HepG2 (cell line): Measurements from ENCODE around the gene TMEM273. TPM values are rescaled to one million over a fixed set of nuclear protein-coding genes. Genes with fewer than 3 reads are reported as not detected.
"Not testable (repeated sequence)": the region's sequence is repeated elsewhere in the genome, so short reads cannot be mapped to it uniquely, and the experiment has no call there.

Experiments
- ATAC-seq: fragments of 200-7000 bp; cut with Tn5 transposase; 3 replicates; pipeline ENCODE4 v1.9.1; 2020; ENCODE audit warnings: mild to moderate bottlenecking, moderate library complexity
- BruUV-seq: library from RNA; stranded (reverse); fragments of 400-500 nt; replicated peaks from 2 replicates; lab custom pipeline; 2021; lab: Mats Ljungman, UMichigan
- CTCF ChIA-PET: fragments of 300-600 bp; formaldehyde crosslinking; extraction: SDS; loops from one replicate; lab custom pipeline; 2021; ENCODE audit warnings: low total read pairs, inconsistent platforms, low intra/inter-chr PET ratio; lab: Yijun Ruan, JAX
- POLR2A ChIA-PET: fragments of 350-600 bp; sonication (Branson Sonifier 250); formaldehyde crosslinking; loops from one replicate; lab custom pipeline; 2020; ENCODE audit warnings: antibody characterized with exemption, inconsistent platforms; lab: Yijun Ruan, JAX
- DNase-seq: peaks from one replicate; pipeline ENCODE4 v3.0.0-alpha.2; 2015; ENCODE audit warnings: low spot score
- FAIRE-seq: peaks from 3 replicates; lab custom pipeline; 2011; peaks lifted over from hg19 to GRCh38; lab: Jason Lieb, UNC
- H2AFZ ChIP-seq: one replicate; pipeline ENCODE4 v1.6.1; 2011; ENCODE audit warnings: low read length, inconsistent platforms
- H3K27ac ChIP-seq: fragments of 300-600 bp; 3 replicates; pipeline ENCODE4 v1.8.0; 2011; ENCODE audit warnings: mixed run types, mild to moderate bottlenecking, mixed read lengths, low read length, inconsistent platforms; ENCODE audit not compliant: insufficient read depth; ENCODE audit errors: extremely low read length
- H3K27me3 ChIP-seq, 2 experiments: fragments of 200-600 bp in 1 of 2; 2 replicates in 1 of 2; 3 replicates in 1 of 2; pipeline versions ENCODE4 v1.6.0 to v1.8.0; 2011; ENCODE audit warnings: low read length in 2 of 2, mild to moderate bottlenecking in 2 of 2, moderate library complexity in 2 of 2, inconsistent platforms in 1 of 2; ENCODE audit not compliant: insufficient read depth in 2 of 2, control insufficient read depth in 1 of 2
- H3K36me3 ChIP-seq, 2 experiments: fragments of 200-600 bp in 1 of 2; replicated peaks in 1 of 2; 2 replicates in 1 of 2; 3 replicates in 1 of 2; pipeline versions ENCODE4 v1.5.1 to v1.8.0; 2011; ENCODE audit warnings: low read length in 2 of 2, inconsistent platforms in 1 of 2; ENCODE audit not compliant: insufficient read depth in 2 of 2, control insufficient read depth in 1 of 2
- H3K4me1 ChIP-seq: 2 replicates; pipeline ENCODE4 v1.5.1; 2012; ENCODE audit warnings: low read length, inconsistent platforms; ENCODE audit not compliant: insufficient read depth
- H3K4me2 ChIP-seq: 2 replicates; pipeline ENCODE4 v1.6.0; 2011; ENCODE audit warnings: low read depth, low read length, inconsistent platforms
- H3K4me3 ChIP-seq, 3 experiments: fragments of 200-600 bp in 1 of 3; sonication (generic), shearing (Covaris generic) in 1 of 3; replicated peaks in 1 of 3; 2 replicates each; pipeline ENCODE4 v1.5.1; 2011 to 2016; ENCODE audit warnings: low read length in 3 of 3, inconsistent platforms in 2 of 3, low read depth in 2 of 3, mild to moderate bottlenecking in 2 of 3, control low read depth in 1 of 3, mixed read lengths in 1 of 3; ENCODE audit not compliant: insufficient read depth in 1 of 3
- H3K79me2 ChIP-seq: one replicate; pipeline ENCODE4 v1.6.1; 2011; ENCODE audit warnings: low read length, inconsistent platforms; ENCODE audit not compliant: insufficient read depth
- H3K9ac ChIP-seq: 2 replicates; pipeline ENCODE4 v1.6.0; 2011; ENCODE audit warnings: mild to moderate bottlenecking, low read depth, low read length, inconsistent platforms; ENCODE audit not compliant: insufficient read depth
- H3K9me3 ChIP-seq: 2 replicates; pipeline ENCODE4 v1.5.1; 2012; ENCODE audit warnings: mild to moderate bottlenecking, low read length
- H4K20me1 ChIP-seq: 2 replicates; pipeline ENCODE4 v1.6.0; 2011; ENCODE audit warnings: inconsistent platforms, mild to moderate bottlenecking, low read length, moderate library complexity; ENCODE audit not compliant: insufficient read depth
- SAFB2 ChIP-seq: sonication (generic); formaldehyde crosslinking; IDR thresholded peaks from 2 replicates; pipeline ENCODE4 v1.5.1; 2020; ENCODE audit warnings: missing genetic modification reagents, low read depth, mild to moderate bottlenecking, borderline replicate concordance
- ZNF17 ChIP-seq: sonication (generic); formaldehyde crosslinking; IDR thresholded peaks from 2 replicates; pipeline ENCODE4 v1.5.0; 2020; ENCODE audit warnings: mild to moderate bottlenecking, missing genetic modification reagents
- WGBS: methylation state at CpG from one replicate; pipeline ENCODE4 v1.1.6; 2017; ENCODE audit warnings: low lambda C conversion rate; 5-methylcytosine and 5-hydroxymethylcytosine counted together
- in situ Hi-C: cut with HindIII; loops from 2 replicates; pipeline ENCODE4 v1.10.0; 2017; ENCODE audit warnings: low pct_unique_long_range_greater_than_20kb; ENCODE audit not compliant: extremely low pct_ligation_motif_present
- intact Hi-C: fragments of 100-400 bp; cut with micrococcal nuclease; formaldehyde crosslinking; loops from one replicate; pipeline ENCODE4 v1.10.0; 2022; ENCODE audit not compliant: unreplicated experiment
- polyA plus RNA-seq, 8 experiments: library from polyadenylated mRNA; depleted of rRNA in 3 of 8; stranded (reverse) in 7 of 8; unstranded in 1 of 8; fragments of >200 nt; fragmentation: Illumina TruSeq in 4 of 8; extraction: Trizol in 4 of 8; gene quantifications; 2 replicates each; pipeline versions ENCODE4 v1.2.1 to v1.2.3, GENCODE V29; 2011 to 2016; ENCODE audit warnings: low read depth in 4 of 8, missing spikeins in 1 of 8, mixed read lengths in 1 of 8; ENCODE audit not compliant: insufficient read depth in 1 of 8
- total RNA-seq, 5 experiments: library from RNA; depleted of rRNA; stranded (reverse); fragments of >200 nt; fragmentation: Illumina TruSeq; extraction: Trizol; gene quantifications; 2 replicates each; pipeline ENCODE4 v1.2.3, GENCODE V29; 2016; ENCODE audit warnings: low read depth in 1 of 5
- TF ChIP-seq, protein P1 (sequence below): sonication (generic); formaldehyde crosslinking; IDR thresholded peaks from 2 replicates; pipeline ENCODE4 v1.4.0; 2020; ENCODE audit warnings: mild to moderate bottlenecking, missing genetic modification reagents

Gene TMEM273
- total and polyA plus RNA-seq, 2 of the 13 experiments (the other 11 are each of a cell fraction or from before 2014, with no cell fraction given), result not detected

DNA sequence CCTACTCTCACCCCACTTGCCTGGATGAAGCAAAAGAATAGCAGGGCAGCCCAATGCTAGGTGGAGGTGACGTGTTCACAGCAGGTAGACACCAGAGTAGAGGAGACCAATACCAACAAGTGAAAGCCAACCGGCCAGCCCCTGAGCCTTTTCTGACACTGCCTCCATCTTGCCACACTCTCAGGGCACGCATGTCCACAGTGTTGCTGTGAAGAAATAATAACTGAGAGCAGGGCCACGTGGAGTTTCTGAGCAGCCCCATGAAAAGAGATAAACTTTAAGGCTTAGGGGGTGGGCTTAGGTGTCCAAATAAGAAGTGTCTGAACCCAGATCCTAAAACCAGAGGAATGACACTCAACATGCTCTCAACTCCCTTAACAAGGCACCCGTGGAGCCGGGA, 9.0 kb upstream of the TMEM273 start (continued):
- TF ChIP-seq, protein P1, sequence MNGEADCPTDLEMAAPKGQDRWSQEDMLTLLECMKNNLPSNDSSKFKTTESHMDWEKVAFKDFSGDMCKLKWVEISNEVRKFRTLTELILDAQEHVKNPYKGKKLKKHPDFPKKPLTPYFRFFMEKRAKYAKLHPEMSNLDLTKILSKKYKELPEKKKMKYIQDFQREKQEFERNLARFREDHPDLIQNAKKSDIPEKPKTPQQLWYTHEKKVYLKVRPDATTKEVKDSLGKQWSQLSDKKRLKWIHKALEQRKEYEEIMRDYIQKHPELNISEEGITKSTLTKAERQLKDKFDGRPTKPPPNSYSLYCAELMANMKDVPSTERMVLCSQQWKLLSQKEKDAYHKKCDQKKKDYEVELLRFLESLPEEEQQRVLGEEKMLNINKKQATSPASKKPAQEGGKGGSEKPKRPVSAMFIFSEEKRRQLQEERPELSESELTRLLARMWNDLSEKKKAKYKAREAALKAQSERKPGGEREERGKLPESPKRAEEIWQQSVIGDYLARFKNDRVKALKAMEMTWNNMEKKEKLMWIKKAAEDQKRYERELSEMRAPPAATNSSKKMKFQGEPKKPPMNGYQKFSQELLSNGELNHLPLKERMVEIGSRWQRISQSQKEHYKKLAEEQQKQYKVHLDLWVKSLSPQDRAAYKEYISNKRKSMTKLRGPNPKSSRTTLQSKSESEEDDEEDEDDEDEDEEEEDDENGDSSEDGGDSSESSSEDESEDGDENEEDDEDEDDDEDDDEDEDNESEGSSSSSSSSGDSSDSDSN, result no peak
- no peak for TF ChIP-seq ZNF17
- TF ChIP-seq SAFB2 (CRISPR knock-in tag), result no peak

DNA sequence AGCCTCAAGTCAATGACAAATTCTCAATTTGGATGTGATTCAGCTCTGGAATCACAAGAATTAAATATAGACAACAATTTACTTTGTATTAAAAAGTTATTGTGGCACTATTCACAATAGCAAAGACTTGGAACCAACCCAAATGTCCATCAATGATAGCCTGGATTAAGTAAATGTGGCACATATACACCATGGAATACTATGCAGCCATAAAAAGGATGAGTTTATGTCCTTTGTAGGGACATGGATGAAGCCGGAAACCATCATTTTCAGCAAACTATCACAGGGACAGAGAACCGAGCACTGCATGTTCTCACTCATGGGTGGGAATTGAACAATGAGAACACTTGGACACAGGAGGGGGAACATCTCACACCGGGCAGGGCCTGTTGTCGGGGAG, 7.7 kb upstream of the TMEM273 start:
- DNase-seq, H4K20me1 ChIP-seq, H3K27ac ChIP-seq, H3K9me3 ChIP-seq, POLR2A ChIA-PET, H3K27me3 ChIP-seq, H3K4me2 ChIP-seq, H3K4me1 ChIP-seq, H3K4me3 ChIP-seq, in situ Hi-C loops, CTCF ChIA-PET, H3K36me3 ChIP-seq, H3K79me2 ChIP-seq, ATAC-seq, intact Hi-C loops, BruUV-seq, FAIRE-seq, H3K9ac ChIP-seq, H2AFZ ChIP-seq: not testable (repeated sequence)
- WGBS, result 19% methylated on average over 4 of the region's 4 CpGs
